Measurements from ENCODE around the gene TMEM147. TPM values are rescaled to one million over a fixed set of nuclear protein-coding genes. Genes with fewer than 3 reads are reported as not detected.

TMEM147 gene
- total RNA-seq, 2 donors from 2014 or later, result 59.4 to 67.9 TPM

- H3K27ac ChIP-seq, result no peak overlapping the region
- H3K4me3 ChIP-seq, result no peak overlapping the region
- intact Hi-C loops (cut with DNase I), result no loop called here
- H3K4me1 ChIP-seq, result peaks cover 9% of the 10 kb centered on the region
- no peaks in the 10 kb centered on the region for H3K27me3 ChIP-seq
- no peaks in the 10 kb centered on the region for H3K36me3 ChIP-seq (replicated peaks in 1 of 2; ENCODE audit: insufficient read depth in 1 of 2, low read depth in 2 of 2)
- 60 to 68% methylated on average over 10 of the region's 10 CpGs for WGBS, 2 donors
- TF ChIP-seq POLR2A (IDR thresholded peaks at IDR 0.05), result no peak
- no peak for TF ChIP-seq CTCF (IDR thresholded peaks at IDR 0.05)
- DNase-seq (no peak), ATAC-seq (no peak)
- no peaks in the 10 kb centered on the region for H3K9me3 ChIP-seq
Measured at GRCh38 chr19:35534803-35535480, 10.5 kb upstream of the TMEM147 start.

DNA sequence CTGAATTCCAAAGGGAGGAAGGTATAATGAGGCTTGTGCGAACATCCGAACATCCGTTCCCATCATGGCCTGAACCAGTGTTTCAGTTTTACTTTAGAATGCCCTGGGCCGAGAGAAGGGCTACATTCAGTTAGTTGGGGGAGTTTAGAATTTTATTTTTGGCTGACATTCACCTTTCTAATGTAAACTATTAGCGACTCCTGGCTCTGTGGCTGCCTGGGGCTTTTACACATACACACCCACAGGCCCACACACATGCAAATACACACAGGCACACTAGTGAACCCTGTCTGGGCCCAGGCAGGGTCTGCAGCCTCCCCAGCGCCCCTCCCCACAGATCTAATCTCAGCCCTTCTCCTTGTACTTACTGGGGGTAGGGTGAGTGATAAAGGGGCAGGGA is 6.1 kb upstream of the TMEM147 start:
- H3K4me1 ChIP-seq, result peaks cover 3% of the 10 kb centered on the region
- DNase-seq (no peak), ATAC-seq (no peak)
- 70 to 73% methylated on average over 6 of the region's 6 CpGs for WGBS, 2 donors
- no peaks in the 10 kb centered on the region for H3K9me3 ChIP-seq
- H3K4me3 ChIP-seq, result no peak overlapping the region
- no peaks in the 10 kb centered on the region for H3K36me3 ChIP-seq (replicated peaks in 1 of 2; ENCODE audit: insufficient read depth in 1 of 2, low read depth in 2 of 2)
- no peaks in the 10 kb centered on the region for H3K27me3 ChIP-seq
- H3K27ac ChIP-seq, result no peak overlapping the region
- TF ChIP-seq POLR2A (IDR thresholded peaks at IDR 0.05) (no peak), CTCF (IDR thresholded peaks at IDR 0.05) (no peak)
- intact Hi-C loops (cut with DNase I), result no loop called here

DNA sequence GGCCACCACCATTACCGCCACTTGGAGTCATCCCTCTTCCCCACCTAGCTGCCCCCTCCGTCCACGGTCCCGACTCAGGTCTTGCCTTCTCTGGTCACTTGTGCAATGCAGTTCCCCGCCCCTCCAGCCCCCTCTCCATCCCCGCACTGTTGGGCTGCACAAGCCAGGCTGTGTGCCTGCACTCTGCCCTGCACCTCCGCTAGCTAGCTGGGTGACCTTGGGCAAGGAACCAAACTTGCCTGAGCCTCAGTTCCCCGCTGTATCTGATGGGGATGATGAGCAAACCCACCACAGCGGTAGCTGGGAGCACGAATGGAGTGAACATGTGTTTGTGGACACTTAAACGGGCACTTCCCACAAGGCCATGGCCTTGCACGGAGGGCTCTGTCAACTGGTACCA is 5.6 kb upstream of the TMEM147 start:
- H3K4me1 ChIP-seq, result peaks cover 8% of the 10 kb centered on the region
- intact Hi-C loops (cut with DNase I), result no loop called here
- DNase-seq (no peak), ATAC-seq (no peak)
- no peaks in the 10 kb centered on the region for H3K36me3 ChIP-seq (replicated peaks in 1 of 2; ENCODE audit: insufficient read depth in 1 of 2, low read depth in 2 of 2)
- 86 to 89% methylated on average over 6 to 12 of the region's 12 CpGs for WGBS, 2 donors
- H3K27me3 ChIP-seq, result no peaks in the 10 kb centered on the region
- H3K27ac ChIP-seq, result no peak overlapping the region
- no peaks in the 10 kb centered on the region for H3K9me3 ChIP-seq
- H3K4me3 ChIP-seq, result no peak overlapping the region
- no peak for TF ChIP-seq CTCF (IDR thresholded peaks at IDR 0.05)
- no peak for TF ChIP-seq POLR2A (IDR thresholded peaks at IDR 0.05)

DNA sequence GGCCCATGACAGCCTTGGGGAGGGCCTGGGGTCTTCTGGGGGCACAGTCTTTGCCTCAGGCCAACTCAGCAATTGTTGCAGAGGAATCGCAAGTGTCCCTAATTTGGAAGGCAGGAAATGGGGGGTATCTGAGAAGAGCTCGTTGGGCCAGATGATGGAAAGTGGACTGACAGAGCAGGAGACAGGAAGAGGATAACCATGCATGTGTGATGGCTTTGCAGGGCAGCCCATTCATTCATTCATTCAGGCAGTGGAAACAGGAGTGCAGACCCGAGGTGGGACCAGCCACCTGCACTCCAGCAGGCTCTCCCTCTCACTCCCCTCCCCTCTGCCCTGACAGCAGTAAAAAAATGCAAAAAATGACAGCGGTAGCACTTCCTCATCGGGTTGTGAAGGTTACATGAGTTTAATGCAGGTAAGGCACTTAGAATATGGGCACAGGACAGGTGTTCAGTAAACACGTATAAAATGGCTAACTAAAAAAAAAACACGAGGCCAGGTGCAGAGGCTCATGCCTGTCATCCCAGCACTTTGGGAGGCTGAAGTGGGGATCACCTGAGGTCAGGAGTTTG is 5.0 kb upstream of the TMEM147 start:
- WGBS, 2 donors, result 66 to 77% methylated on average over 7 of the region's 7 CpGs
- Histone ChIP-seq H3K9me3 (no peaks in the 10 kb centered on the region), H3K27ac (no peak overlapping the region), H3K4me1 (peaks cover 8% of the 10 kb centered on the region), H3K4me3 (no peak overlapping the region), H3K36me3 (replicated peaks in 1 of 2; ENCODE audit: insufficient read depth in 1 of 2, low read depth in 2 of 2) (no peaks in the 10 kb centered on the region), H3K27me3 (no peaks in the 10 kb centered on the region)
- intact Hi-C loops (cut with DNase I), result no loop called here
- no peak for TF ChIP-seq CTCF (IDR thresholded peaks at IDR 0.05)
- no peak for TF ChIP-seq POLR2A (IDR thresholded peaks at IDR 0.05)
- ATAC-seq, result no peak
- no peak for DNase-seq

DNA sequence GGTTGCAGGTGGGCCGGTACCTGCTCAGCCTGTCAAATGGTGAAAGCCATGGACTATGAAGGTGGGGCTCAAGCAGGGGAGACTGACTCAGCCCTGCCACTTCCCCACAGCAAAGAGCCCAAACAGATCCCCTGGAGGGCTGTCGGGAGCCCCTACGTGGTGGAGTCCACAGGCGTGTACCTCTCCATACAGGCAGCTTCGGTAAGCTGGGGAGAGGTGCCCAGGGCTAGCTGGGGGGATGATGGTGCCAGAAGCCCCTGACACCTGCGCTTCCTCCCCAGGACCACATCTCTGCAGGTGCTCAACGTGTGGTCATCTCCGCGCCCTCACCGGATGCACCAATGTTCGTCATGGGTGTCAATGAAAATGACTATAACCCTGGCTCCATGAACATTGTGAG is 3.2 kb upstream of the TMEM147 start:
- H3K9me3 ChIP-seq, result no peaks in the 10 kb centered on the region
- H3K36me3 ChIP-seq (replicated peaks in 1 of 2; ENCODE audit: insufficient read depth in 1 of 2, low read depth in 2 of 2), result no peaks in the 10 kb centered on the region
- H3K27me3 ChIP-seq, result no peaks in the 10 kb centered on the region
- DNase-seq (no peak), ATAC-seq (no peak)
- 93% methylated on average over 11 of the region's 11 CpGs; no CpG with 5 or more reads in 1 of the 2 donors for WGBS, 2 donors
- intact Hi-C loops (cut with DNase I), result no loop called here
- TF ChIP-seq POLR2A (IDR thresholded peaks at IDR 0.05) (no peak), CTCF (IDR thresholded peaks at IDR 0.05) (no peak)
- no peak overlapping the region for H3K4me3 ChIP-seq
- peaks cover 21% of the 10 kb centered on the region for H3K4me1 ChIP-seq
- no peak overlapping the region for H3K27ac ChIP-seq
